Prostate gland (tissue), 2 donors: ENCODE results near the gene CAMK2D.

Experiments used
- CTCF ChIP-seq, 4 experiments: fragments of 200-600 bp in 2 of 4; fragments of 450-650 bp in 2 of 4; sonication (generic) in 2 of 4; IDR thresholded peaks; 1 replicate in 3 of 4; 2 replicates in 1 of 4; pipeline ENCODE4 v1.5.1; 2016 to 2019; ENCODE audit warnings: antibody characterized with exemption in 4 of 4, mild to moderate bottlenecking in 2 of 4, moderate library complexity in 2 of 4
- POLR2A ChIP-seq: fragments of 450-650 bp; IDR thresholded peaks from one replicate; pipeline ENCODE4 v1.6.1; 2016; ENCODE audit warnings: antibody characterized with exemption, mild to moderate bottlenecking

GRCh38 chr4:113446019-113446418 lies 315.5 kb downstream of the CAMK2D start:
- TF ChIP-seq CTCF (IDR thresholded peaks at IDR 0.05) (no peak), POLR2A (no peak)
